HCT116 (cell line): ENCODE results near the gene FXYD6. TPM values are rescaled to one million over a fixed set of nuclear protein-coding genes. Genes with fewer than 3 reads are reported as not detected.

ENCODE experiments used
- ATAC-seq: fragments of 200-7000 bp; cut with Tn5 transposase; 2 replicates; pipeline ENCODE4 v1.9.1; 2020; ENCODE audit warnings: mild to moderate bottlenecking, moderate library complexity
- BruUV-seq: library from RNA; stranded (reverse); fragments of 400-500 nt; replicated peaks from 2 replicates; lab custom pipeline; 2021; lab: Mats Ljungman, UMichigan
- CTCF ChIA-PET: fragments of 300-600 bp; sonication (Branson Sonifier 250); formaldehyde crosslinking; loops from one replicate; lab custom pipeline; 2021; ENCODE audit warnings: antibody characterized with exemption; lab: Charles Lee
- POLR2A ChIA-PET: fragments of 300-600, 350-600 bp; sonication (Branson Sonifier 250); formaldehyde crosslinking; loops from one replicate; lab custom pipeline; 2021; ENCODE audit warnings: antibody characterized with exemption; lab: Charles Lee
- RAD21 ChIA-PET, 2 experiments: fragments of 300-600 bp; sonication (Branson Sonifier 250); formaldehyde crosslinking; loops; one replicate each; lab custom pipeline; 2023; ENCODE audit warnings: low total read pairs in 2 of 2; ENCODE audit not compliant: uncharacterized antibody in 2 of 2, unreplicated experiment in 2 of 2, low non-redundant PET in 1 of 2; lab: Charles Lee
- DNase-seq: peaks from one replicate; pipeline ENCODE4 v3.0.0-alpha.2; 2010; ENCODE audit warnings: low read depth, low spot score
- H2AFZ ChIP-seq: fragments of 200-600 bp; shearing (Covaris generic), sonication (generic); 2 replicates; pipeline ENCODE4 v1.6.1; 2017; ENCODE audit warnings: low read depth, mixed run types, mixed read lengths, antibody characterized with exemption, low read length; ENCODE audit not compliant: poor library complexity, severe bottlenecking
- H3K27ac ChIP-seq: 2 replicates; pipeline ENCODE4 v1.5.1; 2012; ENCODE audit warnings: low read depth, low read length
- H3K27me3 ChIP-seq: fragments of 200-600 bp; sonication (generic); 2 replicates; pipeline ENCODE4 v1.6.1; 2016; ENCODE audit warnings: mixed run types, low read length, mixed read lengths; ENCODE audit not compliant: insufficient read depth
- H3K36me3 ChIP-seq, 2 experiments: fragments of 200-500 bp in 1 of 2; fragments of 200-600 bp in 1 of 2; sonication (Bioruptor generic) in 1 of 2; sonication (generic) in 1 of 2; 2 replicates each; pipeline versions ENCODE4 v1.5.1 to v1.6.1; 2014 to 2016; ENCODE audit warnings: low read length in 2 of 2, inconsistent platforms in 1 of 2, mixed read lengths in 1 of 2, mixed run types in 1 of 2; ENCODE audit not compliant: insufficient read depth in 2 of 2, control insufficient read depth in 1 of 2
- H3K4me1 ChIP-seq, 2 experiments: fragments of 200-600 bp in 1 of 2; sonication (generic) in 1 of 2; 2 replicates each; pipeline versions ENCODE4 v1.5.1 to v1.6.1; 2012 to 2017; ENCODE audit warnings: low read length in 2 of 2, inconsistent platforms in 1 of 2, mild to moderate bottlenecking in 1 of 2, mixed read lengths in 1 of 2, mixed run types in 1 of 2, moderate library complexity in 1 of 2; ENCODE audit not compliant: insufficient read depth in 2 of 2, control insufficient read depth in 1 of 2
- H3K4me2 ChIP-seq: fragments of 200-600 bp; sonication (generic); 2 replicates; pipeline ENCODE4 v1.6.1; 2017; ENCODE audit warnings: mixed run types, low read length, mixed read lengths
- H3K4me3 ChIP-seq, 2 experiments: fragments of 200-600 bp in 1 of 2; sonication (generic) in 1 of 2; replicated peaks in 1 of 2; 2 replicates each; pipeline ENCODE4 v1.5.1; 2011 to 2016; ENCODE audit warnings: low read length in 2 of 2, control low read depth in 1 of 2, low read depth in 1 of 2, mild to moderate bottlenecking in 1 of 2, mixed read lengths in 1 of 2, mixed run types in 1 of 2
- H3K79me2 ChIP-seq: fragments of 200-600 bp; sonication (generic); 2 replicates; pipeline ENCODE4 v1.6.1; 2017; ENCODE audit warnings: mild to moderate bottlenecking, mixed run types, low read length, moderate library complexity, mixed read lengths; ENCODE audit not compliant: insufficient read depth
- H3K9ac ChIP-seq: fragments of 200-600 bp; sonication (generic); 2 replicates; pipeline ENCODE4 v1.6.1; 2016; ENCODE audit warnings: low read length, mixed read lengths
- H3K9me2 ChIP-seq: fragments of 200-600 bp; sonication (generic), shearing (Covaris generic); 2 replicates; pipeline ENCODE4 v1.6.1; 2017; ENCODE audit warnings: mixed run types, mild to moderate bottlenecking, moderate library complexity; ENCODE audit not compliant: insufficient read depth
- H3K9me3 ChIP-seq, 2 experiments: fragments of 200-500 bp in 1 of 2; fragments of 200-600 bp in 1 of 2; sonication (Bioruptor generic) in 1 of 2; sonication (generic) in 1 of 2; 2 replicates each; pipeline ENCODE4 v1.6.1; 2014 to 2017; ENCODE audit warnings: low read length in 2 of 2, mixed read lengths in 2 of 2, inconsistent platforms in 1 of 2, low read depth in 1 of 2, mild to moderate bottlenecking in 1 of 2, mixed run types in 1 of 2, moderate library complexity in 1 of 2; ENCODE audit not compliant: control insufficient read depth in 1 of 2, insufficient read depth in 1 of 2
- H4K20me1 ChIP-seq: fragments of 200-600 bp; sonication (generic), shearing (Covaris generic); 2 replicates; pipeline ENCODE4 v1.6.1; 2017; ENCODE audit warnings: mixed run types, mild to moderate bottlenecking, moderate library complexity; ENCODE audit not compliant: insufficient read depth
- ZNF274 ChIP-seq: fragments of 200-500 bp; sonication (Bioruptor generic); IDR thresholded peaks from 2 replicates; pipeline ENCODE4 v1.6.1; 2014; ENCODE audit warnings: mild to moderate bottlenecking, low read depth, low read length, inconsistent platforms
- intact Hi-C: fragments of 100-400 bp; cut with micrococcal nuclease; formaldehyde crosslinking; loops from 2 replicates; pipeline ENCODE4 v1.10.0; 2022
- total RNA-seq: library from RNA; stranded (reverse); gene quantifications from one replicate; pipeline ENCODE4 v1.2.1, GENCODE V29; 2021; ENCODE audit not compliant: unreplicated experiment
- TF ChIP-seq, protein P1 (sequence below), 3 experiments: fragments of 200-600 bp in 1 of 3; sonication (generic) in 1 of 3; IDR thresholded peaks in 2 of 3; conservative IDR thresholded peaks in 1 of 3; 2 replicates each; pipeline ENCODE4 v1.5.1; 2012 to 2017; ENCODE audit warnings: low read depth in 2 of 3, low read length in 2 of 3, antibody characterized with exemption in 1 of 3, borderline replicate concordance in 1 of 3, control low read depth in 1 of 3, mild to moderate bottlenecking in 1 of 3, mixed read lengths in 1 of 3, mixed run types in 1 of 3, moderate library complexity in 1 of 3; ENCODE audit not compliant: insufficient read depth in 1 of 3

The FXYD6 gene
- total RNA-seq, 1 experiment from 2014 or later: 2.5 TPM

DNA sequence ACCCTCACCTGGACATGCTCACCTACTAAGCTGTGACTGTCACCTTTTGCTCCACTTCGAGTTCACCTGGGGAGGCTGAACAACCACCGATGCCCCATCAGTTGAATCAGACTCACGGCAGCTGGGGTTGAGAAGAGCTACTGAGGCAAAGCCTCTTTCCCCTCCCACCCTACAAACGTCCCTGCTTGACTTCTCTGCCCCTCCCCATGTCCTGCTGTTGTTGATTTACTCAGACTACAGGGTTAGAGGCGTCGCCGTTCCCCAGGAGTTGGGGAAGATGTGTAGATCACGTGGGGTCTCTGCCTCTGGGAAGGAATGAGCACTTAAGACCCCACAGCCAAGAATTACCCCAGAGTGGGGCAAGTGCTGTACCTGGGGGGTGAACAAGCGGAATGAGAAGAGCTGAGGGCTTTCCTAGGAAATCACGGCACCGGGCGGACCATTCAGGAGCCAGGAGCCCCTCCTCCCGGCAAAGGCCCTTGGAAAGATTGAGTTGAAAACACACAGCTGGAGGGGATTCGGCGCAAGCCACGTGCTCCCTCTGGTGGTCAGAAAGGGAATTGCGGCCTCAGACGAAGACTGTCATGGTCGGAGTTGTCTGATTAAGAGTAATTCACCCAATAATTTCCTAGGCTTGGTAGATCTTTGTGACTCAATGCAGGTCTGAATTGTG lies 59.0 kb downstream of the FXYD6 start:
- no TSS peak for BruUV-seq
- ChIA-PET CTCF (interaction anchor here (0.6 to 10.0 kb wide), 13 partner anchors 9 to 393 kb away, joined by 3 to 224 read pairs (median 5); no protein-coding TSS in a partner anchor), RAD21 (interaction anchor here (0.8 to 1.7 kb wide), 7 partner anchors 9 to 392 kb away, joined by 3 to 6 read pairs (median 3); no protein-coding TSS in a partner anchor), POLR2A (interaction anchor here (1.0 to 1.6 kb wide), 5 partner anchors 8 to 391 kb away, joined by 3 to 4 read pairs (median 3); no protein-coding TSS in a partner anchor)
- peak; percentile 72 for ATAC-seq
- Histone ChIP-seq H3K27me3 (no peaks in the 10 kb centered on the region), H3K4me1 (peaks cover 15 to 63% of the 10 kb centered on the region in 2 experiments), H3K9me3 (no peaks in the 10 kb centered on the region), H3K4me2 (peak overlapping the region; percentile 63), H4K20me1 (no peaks in the 10 kb centered on the region), H3K27ac (no peak overlapping the region; the same call in 1 of the 2 replicates), H3K36me3 (no peaks in the 10 kb centered on the region), H3K4me3 (no peak overlapping the region), H3K9me2 (no peaks in the 10 kb centered on the region), H3K9ac (0 out of 2 replicates have a peak overlapping the region, but pooled peaks have one; percentile 21), H2AFZ (peak overlapping the region; percentile 87), H3K79me2 (no peaks in the 10 kb centered on the region)
- peak; percentile 63 for DNase-seq
- TF ChIP-seq, protein P1, sequence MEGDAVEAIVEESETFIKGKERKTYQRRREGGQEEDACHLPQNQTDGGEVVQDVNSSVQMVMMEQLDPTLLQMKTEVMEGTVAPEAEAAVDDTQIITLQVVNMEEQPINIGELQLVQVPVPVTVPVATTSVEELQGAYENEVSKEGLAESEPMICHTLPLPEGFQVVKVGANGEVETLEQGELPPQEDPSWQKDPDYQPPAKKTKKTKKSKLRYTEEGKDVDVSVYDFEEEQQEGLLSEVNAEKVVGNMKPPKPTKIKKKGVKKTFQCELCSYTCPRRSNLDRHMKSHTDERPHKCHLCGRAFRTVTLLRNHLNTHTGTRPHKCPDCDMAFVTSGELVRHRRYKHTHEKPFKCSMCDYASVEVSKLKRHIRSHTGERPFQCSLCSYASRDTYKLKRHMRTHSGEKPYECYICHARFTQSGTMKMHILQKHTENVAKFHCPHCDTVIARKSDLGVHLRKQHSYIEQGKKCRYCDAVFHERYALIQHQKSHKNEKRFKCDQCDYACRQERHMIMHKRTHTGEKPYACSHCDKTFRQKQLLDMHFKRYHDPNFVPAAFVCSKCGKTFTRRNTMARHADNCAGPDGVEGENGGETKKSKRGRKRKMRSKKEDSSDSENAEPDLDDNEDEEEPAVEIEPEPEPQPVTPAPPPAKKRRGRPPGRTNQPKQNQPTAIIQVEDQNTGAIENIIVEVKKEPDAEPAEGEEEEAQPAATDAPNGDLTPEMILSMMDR (IDR thresholded peaks at IDR 0.05 in 2 of 3, conservative IDR thresholded peaks at IDR 0.05 in 1 of 3; ENCODE audit: borderline replicate concordance in 1 of 3, insufficient read depth in 1 of 3, low read depth in 2 of 3, low read length in 2 of 3): peak in 2 of 3 experiments; percentile 99; a peak in 4 of 6 replicates
- TF ChIP-seq ZNF274: no peak
- intact Hi-C loops: loop anchor here (1.0 to 2.0 kb wide), 2 partner anchors 391 to 585 kb away; partner anchors contain the start of genes PCSK7 and RNF214
